GM12878 (cell line): ENCODE data around the gene RABL6. TPM values are rescaled to one million over a fixed set of nuclear protein-coding genes. Genes with fewer than 3 reads are reported as not detected.

Experiments used
- CBX3 ChIP-seq: fragments of 200-600 bp; sonication (generic); IDR thresholded peaks from 2 replicates; pipeline ENCODE4 v1.6.1; 2016; ENCODE audit warnings: low read depth, borderline replicate concordance
- CEBPZ ChIP-seq: fragments of 150-350 bp; IDR thresholded peaks from 2 replicates; pipeline ENCODE4 v1.6.1; 2016; ENCODE audit warnings: low read depth, low read length
- CHD2 ChIP-seq: IDR thresholded peaks from 2 replicates; pipeline ENCODE4 v1.6.1; 2011; ENCODE audit warnings: low read depth, low read length, improper control_type of control experiment, borderline replicate concordance
- CREM ChIP-seq: IDR thresholded peaks from 2 replicates; pipeline ENCODE4 v1.6.1; 2014; ENCODE audit warnings: antibody characterized with exemption, low read depth
- HDGF ChIP-seq: fragments of 450-650 bp; IDR thresholded peaks from 2 replicates; pipeline ENCODE4 v1.6.1; 2016; ENCODE audit warnings: antibody characterized with exemption
- KAT2A ChIP-seq: conservative IDR thresholded peaks from 2 replicates; pipeline ENCODE4 v1.6.1; 2011; ENCODE audit warnings: low read depth, low read length; ENCODE audit not compliant: control insufficient read depth
- NFXL1 ChIP-seq: fragments of 450-650 bp; IDR thresholded peaks from 2 replicates; pipeline ENCODE4 v1.6.1; 2017; ENCODE audit warnings: antibody characterized with exemption, mild to moderate bottlenecking, borderline replicate concordance
- NKRF ChIP-seq: fragments of 450-650 bp; conservative IDR thresholded peaks from 2 replicates; pipeline ENCODE4 v1.6.1; 2017; ENCODE audit warnings: mild to moderate bottlenecking, moderate library complexity
- NR2F1 ChIP-seq: fragments of 450-650 bp; conservative IDR thresholded peaks from 2 replicates; pipeline ENCODE4 v1.6.1; 2017; ENCODE audit warnings: mild to moderate bottlenecking
- PAX8 ChIP-seq: fragments of 450-650 bp; IDR thresholded peaks from 2 replicates; pipeline ENCODE4 v1.6.1; 2017; ENCODE audit warnings: mild to moderate bottlenecking, moderate library complexity
- RBBP5 ChIP-seq: fragments of 200-600 bp; sonication (generic); conservative IDR thresholded peaks from 2 replicates; pipeline ENCODE4 v1.6.1; 2016
- RCOR1 ChIP-seq: conservative IDR thresholded peaks from 2 replicates; pipeline ENCODE4 v1.6.1; 2012; ENCODE audit warnings: low read depth, low read length, improper control_type of control experiment
- SUPT20H ChIP-seq: IDR thresholded peaks from 2 replicates; pipeline ENCODE4 v1.6.1; 2011; ENCODE audit warnings: low read depth, mild to moderate bottlenecking, low read length, moderate library complexity, borderline replicate concordance; ENCODE audit not compliant: control insufficient read depth
- ZBED1 ChIP-seq: IDR thresholded peaks from 2 replicates; pipeline ENCODE4 v1.6.1; 2016; ENCODE audit warnings: borderline replicate concordance
- ZBTB33 ChIP-seq: fragments of 450-650 bp; IDR thresholded peaks from 2 replicates; pipeline ENCODE4 v1.6.1; 2017; ENCODE audit warnings: mild to moderate bottlenecking
- ZBTB4 ChIP-seq: fragments of 450-650 bp; formaldehyde crosslinking; IDR thresholded peaks from 2 replicates; pipeline ENCODE4 v1.4.0; 2022; ENCODE audit warnings: mild to moderate bottlenecking, moderate library complexity
- ZNF207 ChIP-seq: fragments of 450-650 bp; IDR thresholded peaks from 2 replicates; pipeline ENCODE4 v1.6.1; 2014; ENCODE audit warnings: antibody characterized with exemption, mild to moderate bottlenecking, borderline replicate concordance
- ZSCAN29 ChIP-seq: fragments of 450-650 bp; IDR thresholded peaks from 2 replicates; pipeline ENCODE4 v1.6.1; 2017; ENCODE audit warnings: mild to moderate bottlenecking, moderate library complexity
- polyA plus RNA-seq, 11 experiments: library from polyadenylated mRNA; depleted of rRNA in 4 of 11; unstranded in 6 of 11; stranded (reverse) in 5 of 11; fragments of >200 nt; fragmentation: Nextera tagmentation in 4 of 11; fragmentation: Illumina TruSeq in 1 of 11; extraction: Ambion mirVana in 4 of 11; extraction: Trizol in 1 of 11; gene quantifications; 1 replicate in 1 of 11; 2 replicates in 10 of 11; pipeline versions ENCODE4 v1.2.1 to v1.2.3, GENCODE V29; 2011 to 2016; ENCODE audit warnings: inconsistent platforms in 2 of 11, missing spikeins in 2 of 11, low read depth in 1 of 11
- total RNA-seq, 4 experiments: library from RNA; depleted of rRNA in 3 of 4; stranded (reverse); fragments of >200 nt in 3 of 4; fragmentation: Illumina TruSeq in 1 of 4; extraction: Trizol in 1 of 4; gene quantifications; 2 replicates each; pipeline versions ENCODE4 v1.2.1 to v1.2.3, GENCODE V29; 2013 to 2021

Gene RABL6
- total and polyA plus RNA-seq, 10 of the 15 experiments (the other 5 are each of a cell fraction or from before 2014, with no cell fraction given) = 1.4 to 134 (median 42.7) TPM

GRCh38 chr9:136882109-136882946, 74.6 kb downstream of the RABL6 start (continued):
- TF ChIP-seq CEBPZ (no peak), ZBTB33 (no peak), HDGF (peak; percentile 84; the same call in 1 of the 2 replicates), CHD2 (peak; percentile 67), NR2F1 (no peak), ZNF207 (no peak), RBBP5 (no peak), ZBTB4 (CRISPR knock-in tag) (no peak), CREM (peak; percentile 59; the same call in 1 of the 2 replicates), ZBED1 (no peak), CBX3 (no peak), ZSCAN29 (no peak), NFXL1 (no peak), SUPT20H (no peak), KAT2A (no peak), PAX8 (no peak), NKRF (no peak; the same call in 1 of the 2 replicates), RCOR1 (no peak)
